GM18861 (cell line): Measurements from ENCODE around the gene CCDC102A.
"Not testable (repeated sequence)": the region's sequence is repeated elsewhere in the genome, so short reads cannot be mapped to it uniquely, and the experiment has no call there.

Experiments used
- ATAC-seq: cut with Tn5 transposase; IDR thresholded peaks from one replicate; pipeline ENCODE4 v1.9.1; 2021; ENCODE audit not compliant: unreplicated experiment

The CCDC102A gene

GRCh38 chr16:57536306-57537193, at the start of gene CCDC102A:
Gene CCDC102A (minus strand): TSS chr16:57536571. CDS start chr16:57529177, 7,394 bp downstream.
- peak; percentile 11 for ATAC-seq

DNA sequence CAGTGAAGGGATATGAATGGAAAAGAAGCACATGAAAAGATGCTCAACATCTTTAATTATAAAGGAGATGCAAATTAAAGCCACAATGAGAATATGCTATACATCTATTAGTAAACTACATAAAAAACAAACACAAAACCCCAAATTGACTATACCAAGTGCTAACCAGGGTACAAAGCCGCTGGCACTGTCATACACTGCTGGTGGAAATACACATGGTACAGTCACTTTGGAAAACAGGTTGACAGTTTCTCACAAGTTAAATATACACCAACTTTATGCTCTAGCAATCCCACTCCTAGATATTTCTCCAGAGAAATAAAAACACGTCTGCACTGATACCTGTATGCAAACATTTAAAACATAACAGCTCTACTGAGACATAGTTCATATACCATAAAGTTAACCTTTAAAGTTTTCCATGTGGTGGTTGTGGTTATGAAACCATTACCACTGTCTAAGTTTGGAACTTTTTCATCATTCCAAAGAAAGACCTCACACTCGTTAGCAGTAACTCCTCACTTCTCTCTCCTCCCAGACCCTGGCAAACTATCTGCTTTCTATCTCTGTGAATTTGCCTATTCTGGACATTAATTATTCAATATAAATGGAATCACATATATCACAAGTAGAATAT, 48.8 kb upstream of the CCDC102A start:
- ATAC-seq: no peak

GRCh38 chr16:57579361-57579665, 42.9 kb upstream of the CCDC102A start:
- no peak for ATAC-seq

DNA sequence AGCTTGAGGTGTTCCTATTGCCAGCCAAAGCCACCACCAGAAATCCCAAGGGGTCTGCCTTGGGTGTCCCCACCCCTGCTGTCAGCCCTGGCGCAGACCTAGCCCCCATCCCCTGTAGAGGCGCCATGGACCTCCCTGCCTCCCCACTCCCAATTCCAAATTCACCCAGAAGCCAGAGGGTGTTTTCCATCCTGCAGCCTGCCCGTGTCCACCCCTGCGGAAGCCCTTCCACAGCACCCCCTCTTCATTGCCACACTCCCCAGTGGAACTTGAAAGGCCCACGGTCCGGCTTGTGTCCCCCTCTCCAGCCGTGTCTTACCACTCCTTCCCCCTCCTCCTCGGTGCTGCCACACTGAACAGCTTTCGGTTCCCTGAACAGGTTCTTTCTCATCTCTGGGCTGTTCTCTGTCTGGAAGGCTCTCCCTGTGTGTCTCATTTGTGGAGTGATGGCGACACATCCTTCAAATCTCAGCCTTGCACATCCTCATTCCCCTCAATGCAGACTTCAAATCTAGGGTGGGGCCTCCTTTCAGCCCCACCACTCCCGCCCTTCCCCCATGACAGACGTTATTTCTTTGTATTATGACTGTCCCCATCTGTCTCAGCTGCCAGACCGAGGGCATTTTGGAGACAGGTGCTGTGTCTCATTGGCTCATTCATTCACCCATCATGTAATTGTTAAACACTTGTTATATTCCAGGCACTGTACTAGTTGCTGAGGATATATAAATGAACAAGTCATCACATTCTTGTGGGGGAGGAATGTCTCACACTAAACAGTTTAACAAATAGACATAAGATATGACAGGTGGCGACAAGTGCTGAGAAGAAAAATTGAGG, 42.4 kb upstream of the CCDC102A start:
- no peak for ATAC-seq

DNA sequence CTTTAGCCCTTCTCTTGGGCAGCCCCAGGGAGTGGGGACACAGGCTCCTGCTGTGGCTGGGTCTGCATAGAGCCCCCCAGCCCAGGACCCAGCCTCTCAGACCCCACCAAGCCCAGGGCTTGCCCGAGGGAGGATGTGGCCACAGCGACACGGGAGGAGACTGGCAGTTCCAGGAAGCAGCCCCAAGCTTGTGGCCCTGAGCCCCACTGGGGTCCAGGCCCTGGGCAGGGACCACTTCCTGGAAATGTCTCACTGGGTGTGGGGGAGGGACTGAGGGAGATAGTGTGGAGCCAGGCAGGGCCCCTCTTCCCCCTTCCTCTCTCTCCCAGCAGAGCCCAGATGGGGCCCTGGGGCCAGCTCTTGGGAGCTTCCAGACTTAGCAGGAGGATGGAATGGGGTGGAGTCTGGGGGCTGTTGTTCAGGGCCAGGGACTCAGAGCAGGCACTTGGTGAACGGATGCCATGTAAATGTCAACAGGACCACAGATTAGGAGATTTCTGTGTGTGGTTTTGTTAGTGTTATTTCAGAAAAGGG, 41.4 kb upstream of the CCDC102A start:
- no peak for ATAC-seq

GRCh38 chr16:57577214-57577613, 40.8 kb upstream of the CCDC102A start:
- no peak for ATAC-seq

- peak; percentile 62 for ATAC-seq
Observed at GRCh38 chr16:57576429-57576870, 40.1 kb upstream of the CCDC102A start.

DNA sequence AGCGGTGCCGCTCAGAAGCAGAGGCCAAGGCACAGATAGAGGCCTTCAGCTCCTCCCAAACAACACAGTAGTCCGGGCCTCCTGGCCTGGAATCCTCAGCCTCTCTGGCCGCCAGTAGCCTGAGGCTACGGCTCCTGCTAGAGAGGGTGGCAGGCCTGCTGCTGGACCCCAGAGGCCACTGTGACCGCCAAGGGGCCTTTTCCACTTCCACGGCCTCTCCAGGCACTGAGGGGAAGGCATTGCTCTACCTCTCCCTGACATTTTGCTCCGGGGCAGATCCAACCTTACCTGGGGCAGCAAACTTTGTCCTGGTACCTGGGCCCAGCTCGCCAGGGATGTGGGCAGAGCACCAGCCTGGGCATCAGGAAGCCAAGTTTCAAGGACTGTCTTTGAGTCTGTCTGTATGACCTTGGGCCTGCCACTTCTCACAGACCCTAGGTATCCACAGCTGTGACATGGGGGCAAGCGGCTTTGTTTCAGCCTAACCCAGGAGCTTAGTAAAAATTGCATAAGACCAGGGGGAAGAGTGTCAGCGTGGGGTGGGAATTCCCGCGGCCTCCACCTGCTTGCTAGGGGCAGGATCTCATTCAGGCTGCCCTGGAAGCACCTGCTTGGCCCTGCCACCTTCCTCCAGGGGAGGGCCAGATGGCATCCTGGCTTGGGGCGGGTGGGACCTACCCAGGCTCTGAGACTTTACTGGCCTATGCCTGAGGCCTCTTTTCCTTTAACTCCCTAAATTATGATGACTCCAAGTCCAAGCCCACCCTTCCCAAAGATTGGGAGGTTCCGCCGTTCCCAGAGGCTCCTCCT, 39.3 kb upstream of the CCDC102A start:
- ATAC-seq: no peak

DNA sequence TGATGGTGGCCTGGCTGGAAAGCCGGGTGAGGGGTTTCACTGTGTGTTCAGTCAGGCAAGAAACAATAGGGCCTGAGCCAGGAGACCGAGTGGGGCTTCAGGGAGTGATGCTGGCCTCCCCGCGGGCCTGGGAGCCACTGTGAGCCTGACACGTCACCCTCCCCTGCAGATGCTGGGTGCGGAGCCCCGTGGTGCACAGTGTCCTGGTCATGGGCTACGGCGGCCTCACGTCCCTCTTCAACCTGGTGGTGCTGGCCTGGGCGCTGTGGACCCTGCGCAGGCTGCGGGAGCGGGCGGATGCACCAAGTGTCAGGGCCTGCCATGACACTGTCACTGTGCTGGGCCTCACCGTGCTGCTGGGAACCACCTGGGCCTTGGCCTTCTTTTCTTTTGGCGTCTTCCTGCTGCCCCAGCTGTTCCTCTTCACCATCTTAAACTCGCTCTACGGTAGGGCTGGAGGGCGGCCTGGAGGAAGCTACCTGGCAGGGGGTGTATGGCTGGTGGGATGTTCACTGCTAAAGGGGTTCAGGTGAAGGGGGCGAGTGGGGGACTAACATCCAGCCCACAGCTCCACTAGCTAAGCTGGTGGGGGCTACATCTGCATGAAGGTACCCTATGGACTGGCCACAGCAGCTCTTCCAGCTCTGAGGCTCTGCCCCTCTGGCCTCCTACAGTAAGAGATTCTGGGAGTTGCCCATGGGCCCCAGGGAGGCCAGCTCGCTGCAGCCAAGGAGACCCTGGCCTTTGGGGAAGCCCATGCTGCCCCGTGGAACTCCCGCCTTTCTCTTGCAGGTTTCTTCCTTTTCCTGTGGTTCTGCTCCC, 38.5 kb upstream of the CCDC102A start:
- no peak for ATAC-seq

- no peak for ATAC-seq
Observed at GRCh38 chr16:57574086-57574485, 37.7 kb upstream of the CCDC102A start.

DNA sequence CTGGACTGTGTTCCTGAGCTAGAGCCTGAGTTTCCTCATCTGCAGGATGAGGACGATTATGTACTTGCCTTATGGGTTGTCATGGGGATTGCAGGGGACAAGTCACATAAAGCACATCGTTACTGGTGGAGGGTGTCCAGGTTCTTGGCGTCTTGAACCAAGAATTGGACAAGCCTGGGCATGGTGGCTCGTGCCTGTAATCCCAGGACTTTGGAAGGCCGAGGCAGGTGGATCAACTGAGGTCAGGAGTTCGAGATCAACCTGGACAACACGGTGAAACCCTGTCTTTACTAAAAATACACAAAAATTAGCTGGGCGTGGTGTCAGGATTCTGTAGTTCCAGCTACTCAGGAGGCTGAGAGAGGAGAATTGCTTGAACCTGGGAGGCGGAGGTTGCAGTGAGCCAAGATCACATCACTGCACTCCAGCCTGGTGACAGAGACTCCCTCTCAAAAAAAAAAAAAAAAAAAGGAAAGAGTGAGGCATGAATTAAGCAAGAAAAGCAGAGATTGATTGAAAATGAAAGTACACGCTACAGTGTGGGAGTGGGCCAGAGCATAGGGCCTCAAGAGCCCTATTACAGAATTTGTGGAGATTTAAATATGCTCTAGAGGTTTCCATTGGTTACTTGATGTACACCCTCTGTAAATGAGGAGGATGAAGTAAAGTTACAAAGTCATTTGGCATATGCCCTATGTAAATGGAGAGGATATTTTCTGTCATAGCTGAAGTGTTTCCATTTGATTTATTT, 36.8 kb upstream of the CCDC102A start:
- no peak for ATAC-seq

DNA sequence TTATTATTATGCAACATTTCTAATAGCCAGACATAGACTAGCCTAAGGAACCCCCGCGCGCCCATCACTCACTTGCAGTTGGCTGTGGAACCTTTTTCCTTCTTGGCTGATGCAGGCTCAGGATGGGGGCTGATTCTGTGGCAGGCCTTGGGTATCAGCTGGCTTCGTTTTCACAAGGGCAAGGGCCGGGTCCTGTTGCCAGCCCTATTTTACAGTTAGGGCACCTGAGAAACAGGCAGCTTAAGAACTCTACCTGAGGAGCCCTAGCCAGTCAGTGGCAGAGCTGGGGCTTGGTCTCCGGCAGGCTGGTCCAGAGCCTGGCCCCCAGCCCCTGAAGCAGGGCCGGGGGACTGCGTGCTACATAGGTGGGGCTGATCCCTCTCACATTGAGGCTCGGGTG, 34.7 kb upstream of the CCDC102A start:
- ATAC-seq: no peak

- no peak for ATAC-seq
Observed at GRCh38 chr16:57570301-57571070, 34.1 kb upstream of the CCDC102A start.

- no peak for ATAC-seq
Observed at GRCh38 chr16:57569306-57569946, 33.1 kb upstream of the CCDC102A start.

DNA sequence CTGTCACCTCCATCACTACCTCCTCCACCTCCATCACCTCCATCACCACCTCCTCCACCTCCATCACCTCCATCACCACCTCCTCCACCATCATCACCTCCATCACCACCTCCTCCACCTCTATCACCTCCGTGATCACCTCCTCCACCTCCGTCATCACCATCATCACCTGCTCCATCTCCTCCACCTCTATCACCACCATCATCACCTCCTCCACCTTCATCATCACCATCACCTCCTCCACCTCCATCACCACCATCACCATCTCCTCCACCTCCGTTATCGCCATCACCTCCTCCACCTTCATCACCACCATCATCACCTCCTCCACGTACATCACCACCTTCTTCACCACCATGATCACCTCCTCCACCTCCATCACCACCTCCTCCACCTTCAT, 32.4 kb upstream of the CCDC102A start:
- ATAC-seq: not testable (repeated sequence)

DNA sequence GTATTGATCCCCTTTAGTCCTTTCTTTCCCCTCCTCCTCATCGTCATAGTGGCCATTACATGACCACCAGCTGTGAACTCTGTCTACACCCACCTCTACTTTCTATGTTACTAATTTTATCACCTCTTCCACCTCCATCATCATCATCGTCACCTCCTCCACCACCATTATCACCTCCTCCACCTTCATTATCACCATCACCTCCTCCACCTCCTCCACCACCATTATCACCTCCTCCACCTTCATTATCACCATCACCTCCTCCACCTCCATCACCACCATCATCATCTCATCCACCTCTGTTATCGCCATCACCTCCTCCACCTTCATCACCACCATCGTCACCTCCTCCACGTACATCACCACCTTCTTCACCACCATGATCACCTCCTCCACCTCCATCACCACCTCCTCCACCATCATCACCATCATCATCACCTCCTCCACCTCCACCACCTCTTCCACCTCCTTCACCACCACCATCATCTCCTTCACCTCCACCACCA, 31.9 kb upstream of the CCDC102A start:
- no peak for ATAC-seq

DNA sequence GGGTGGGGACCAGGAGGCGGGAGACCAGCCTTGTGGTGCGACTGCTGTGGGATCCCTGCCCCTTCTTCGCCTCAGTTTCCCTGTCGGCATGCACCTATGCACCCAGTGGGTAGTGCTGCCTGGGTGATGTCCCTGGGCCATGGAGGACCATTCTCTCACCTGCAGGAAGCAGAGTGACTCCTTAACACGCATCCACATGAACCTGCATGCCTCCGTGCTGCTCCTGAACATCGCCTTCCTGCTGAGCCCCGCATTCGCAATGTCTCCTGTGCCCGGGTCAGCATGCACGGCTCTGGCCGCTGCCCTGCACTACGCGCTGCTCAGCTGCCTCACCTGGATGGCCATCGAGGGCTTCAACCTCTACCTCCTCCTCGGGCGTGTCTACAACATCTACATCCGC, 31.3 kb upstream of the CCDC102A start:
- ATAC-seq: no peak
